Upper lobe of left lung (tissue), 4 donors: ENCODE results near the gene DBNDD2.

ENCODE experiments used
- EP300 ChIP-seq, 4 donors: sonication (generic); formaldehyde crosslinking; IDR thresholded peaks; one replicate each; pipeline ENCODE4 v1.5.1; 2017; ENCODE audit warnings: antibody characterized with exemption in 4 of 4, control low read depth in 2 of 4
- POLR2AphosphoS5 ChIP-seq, 2 donors: sonication (generic); formaldehyde crosslinking; IDR thresholded peaks; one replicate each; pipeline ENCODE4 v1.5.1; 2017; ENCODE audit warnings: antibody characterized with exemption in 2 of 2
- TF ChIP-seq, protein P1 (sequence below), 6 experiments: fragments of 450-650 bp in 4 of 6; fragments of 200-600 bp in 2 of 6; sonication (generic) in 2 of 6; IDR thresholded peaks; one replicate each; pipeline ENCODE4 v1.5.1; 2016 to 2019; ENCODE audit warnings: antibody characterized with exemption in 6 of 6

DNA sequence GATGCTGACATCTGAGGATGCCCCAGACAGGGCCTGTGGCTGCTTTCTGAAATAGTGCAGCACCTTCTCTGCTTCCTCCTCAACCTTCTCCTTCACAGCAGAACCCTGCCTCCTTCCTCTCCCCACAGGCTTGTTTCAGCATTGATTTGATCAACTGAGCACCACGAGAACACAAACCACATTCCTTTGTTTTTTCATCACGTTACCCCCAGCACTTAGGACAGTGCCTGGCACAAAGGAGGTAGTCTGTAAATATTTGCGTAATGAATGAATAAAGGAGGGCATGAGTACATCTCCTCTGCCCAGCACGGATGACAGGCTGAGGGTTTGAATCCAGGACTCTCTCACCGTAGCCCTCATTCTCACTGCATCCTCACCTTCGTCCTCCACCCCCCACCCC lies 40.2 kb downstream of the DBNDD2 start:
- TF ChIP-seq EP300 (IDR thresholded peaks at IDR 0.05) (no peak), POLR2AphosphoS5 (IDR thresholded peaks at IDR 0.05) (no peak)
- TF ChIP-seq, protein P1, sequence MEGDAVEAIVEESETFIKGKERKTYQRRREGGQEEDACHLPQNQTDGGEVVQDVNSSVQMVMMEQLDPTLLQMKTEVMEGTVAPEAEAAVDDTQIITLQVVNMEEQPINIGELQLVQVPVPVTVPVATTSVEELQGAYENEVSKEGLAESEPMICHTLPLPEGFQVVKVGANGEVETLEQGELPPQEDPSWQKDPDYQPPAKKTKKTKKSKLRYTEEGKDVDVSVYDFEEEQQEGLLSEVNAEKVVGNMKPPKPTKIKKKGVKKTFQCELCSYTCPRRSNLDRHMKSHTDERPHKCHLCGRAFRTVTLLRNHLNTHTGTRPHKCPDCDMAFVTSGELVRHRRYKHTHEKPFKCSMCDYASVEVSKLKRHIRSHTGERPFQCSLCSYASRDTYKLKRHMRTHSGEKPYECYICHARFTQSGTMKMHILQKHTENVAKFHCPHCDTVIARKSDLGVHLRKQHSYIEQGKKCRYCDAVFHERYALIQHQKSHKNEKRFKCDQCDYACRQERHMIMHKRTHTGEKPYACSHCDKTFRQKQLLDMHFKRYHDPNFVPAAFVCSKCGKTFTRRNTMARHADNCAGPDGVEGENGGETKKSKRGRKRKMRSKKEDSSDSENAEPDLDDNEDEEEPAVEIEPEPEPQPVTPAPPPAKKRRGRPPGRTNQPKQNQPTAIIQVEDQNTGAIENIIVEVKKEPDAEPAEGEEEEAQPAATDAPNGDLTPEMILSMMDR (IDR thresholded peaks at IDR 0.05) = no peak
